ENCODE data around the gene POGZ.

GRCh38 chr1:151362308-151363155, 96.8 kb downstream of the POGZ start:
- TF ChIP-seq, protein P1, sequence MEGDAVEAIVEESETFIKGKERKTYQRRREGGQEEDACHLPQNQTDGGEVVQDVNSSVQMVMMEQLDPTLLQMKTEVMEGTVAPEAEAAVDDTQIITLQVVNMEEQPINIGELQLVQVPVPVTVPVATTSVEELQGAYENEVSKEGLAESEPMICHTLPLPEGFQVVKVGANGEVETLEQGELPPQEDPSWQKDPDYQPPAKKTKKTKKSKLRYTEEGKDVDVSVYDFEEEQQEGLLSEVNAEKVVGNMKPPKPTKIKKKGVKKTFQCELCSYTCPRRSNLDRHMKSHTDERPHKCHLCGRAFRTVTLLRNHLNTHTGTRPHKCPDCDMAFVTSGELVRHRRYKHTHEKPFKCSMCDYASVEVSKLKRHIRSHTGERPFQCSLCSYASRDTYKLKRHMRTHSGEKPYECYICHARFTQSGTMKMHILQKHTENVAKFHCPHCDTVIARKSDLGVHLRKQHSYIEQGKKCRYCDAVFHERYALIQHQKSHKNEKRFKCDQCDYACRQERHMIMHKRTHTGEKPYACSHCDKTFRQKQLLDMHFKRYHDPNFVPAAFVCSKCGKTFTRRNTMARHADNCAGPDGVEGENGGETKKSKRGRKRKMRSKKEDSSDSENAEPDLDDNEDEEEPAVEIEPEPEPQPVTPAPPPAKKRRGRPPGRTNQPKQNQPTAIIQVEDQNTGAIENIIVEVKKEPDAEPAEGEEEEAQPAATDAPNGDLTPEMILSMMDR (IDR thresholded peaks at IDR 0.05; ENCODE audit: low read length) = no peak
- no peak for TF ChIP-seq EZH2 (IDR thresholded peaks at IDR 0.05; ENCODE audit: borderline replicate concordance, low read length)
